AG08396 (cell line): ENCODE results near the gene PTPRE.
A peak's percentile ranks its signal among the peaks of the same experiment; 100 is the strongest.

Experiments
- DNase-seq: peaks from one replicate; pipeline ENCODE4 v3.0.0; 2012; ENCODE audit warnings: low spot score, mixed read lengths

Gene PTPRE

DNA sequence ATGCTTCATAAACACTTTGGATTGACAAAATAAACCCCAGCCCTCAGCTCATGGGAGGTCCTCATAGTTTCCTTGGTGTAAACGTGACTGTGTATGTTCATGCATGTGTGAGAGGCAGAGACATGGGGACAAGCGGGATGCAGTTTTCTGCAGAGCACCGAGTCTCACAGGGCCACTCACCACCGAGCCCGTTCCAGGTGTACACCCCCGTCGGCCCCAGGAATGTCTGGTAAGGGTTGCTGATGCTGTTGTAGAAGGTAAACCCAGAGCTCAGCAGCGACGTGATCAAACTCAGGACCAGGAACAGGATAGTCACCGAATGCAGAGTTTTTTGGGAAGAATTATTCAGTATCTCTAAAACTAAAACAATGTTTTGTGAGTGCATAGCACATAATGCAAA, 23.4 kb upstream of the PTPRE start:
- DNase-seq: no peak

- DNase-seq: no peak
These were observed 22.4 kb upstream of the PTPRE start for GRCh38 chr10:127884501-127884900.

DNA sequence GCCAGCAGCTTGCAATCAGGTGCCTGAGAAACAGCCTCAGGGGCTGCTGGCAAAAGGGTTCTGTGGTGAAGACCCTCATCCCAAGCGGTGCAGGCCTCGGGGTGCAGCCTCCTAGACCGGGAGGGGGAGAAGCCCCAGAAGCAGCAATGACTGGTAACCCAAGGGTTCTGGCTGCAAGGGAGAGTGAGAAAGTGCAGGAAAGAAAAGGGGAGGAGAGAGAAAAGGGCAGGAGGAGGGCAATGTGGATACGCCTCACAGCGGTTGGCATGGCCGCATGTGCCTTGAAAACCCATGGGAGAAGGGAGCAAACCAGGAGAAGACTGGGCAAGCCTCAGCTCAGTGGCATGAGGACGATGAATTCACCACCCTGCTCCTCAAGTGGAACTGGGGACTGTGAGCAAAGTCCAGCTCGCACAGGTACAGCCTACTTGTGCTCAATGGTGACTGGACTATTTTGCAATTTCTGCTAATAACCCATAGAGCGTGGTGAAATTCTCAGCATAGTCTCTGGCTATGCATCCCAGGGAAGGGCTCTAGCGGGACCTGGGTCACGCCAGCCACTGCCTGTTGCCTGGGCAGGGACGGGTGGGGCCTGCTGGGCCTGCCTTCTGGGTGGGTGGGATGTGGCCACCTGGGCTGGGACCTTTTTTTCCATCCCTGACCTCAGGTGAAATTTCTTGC, 20.4 kb upstream of the PTPRE start:
- DNase-seq: no peak

GRCh38 chr10:127887541-127888415, 19.1 kb upstream of the PTPRE start:
- DNase-seq: no peak

- no peak for DNase-seq
These were observed 18.2 kb upstream of the PTPRE start for GRCh38 chr10:127888521-127889312.

- peak; percentile 72 for DNase-seq
These were observed 17.2 kb upstream of the PTPRE start for GRCh38 chr10:127889605-127890195.

- no peak for DNase-seq
These were observed 16.7 kb upstream of the PTPRE start for GRCh38 chr10:127890216-127890615.

DNA sequence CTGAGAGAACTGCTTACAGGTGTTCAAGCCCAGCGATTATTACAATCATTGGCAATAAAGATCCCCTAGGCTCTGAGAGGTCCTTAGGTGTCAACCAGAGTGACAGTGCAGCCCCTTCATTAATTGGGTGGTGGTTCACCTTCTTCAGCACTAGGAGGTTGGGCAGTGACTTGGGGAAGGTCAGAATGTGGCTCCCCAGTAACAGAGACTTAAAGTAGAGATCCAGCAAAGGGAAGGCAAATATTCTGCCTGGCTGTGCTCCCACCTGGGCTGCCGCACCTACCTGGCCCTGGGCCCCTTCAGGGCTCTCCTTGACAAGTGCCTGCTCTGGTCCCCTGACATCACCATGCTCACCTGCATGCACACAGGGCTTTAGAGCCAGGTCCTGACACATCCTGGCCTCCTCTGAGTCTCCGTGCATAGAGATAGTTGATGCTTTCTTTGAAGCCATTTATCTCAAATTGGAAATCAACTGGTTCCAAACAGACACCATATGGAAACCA, 16.0 kb upstream of the PTPRE start:
- DNase-seq: no peak

- no peak for DNase-seq
These were observed 14.2 kb upstream of the PTPRE start, which contains the start of gene CLRN3 for GRCh38 chr10:127892743-127893142. CLRN3 (minus strand) TSS chr10:127892941; CDS start chr10:127892784, 157 bp downstream.

- no peak for DNase-seq
These were observed 12.8 kb upstream of the PTPRE start for GRCh38 chr10:127894146-127894545.

GRCh38 chr10:127896590-127896989, 10.3 kb upstream of the PTPRE start:
- DNase-seq: no peak

GRCh38 chr10:127897177-127897576, 9.7 kb upstream of the PTPRE start:
- no peak for DNase-seq

DNA sequence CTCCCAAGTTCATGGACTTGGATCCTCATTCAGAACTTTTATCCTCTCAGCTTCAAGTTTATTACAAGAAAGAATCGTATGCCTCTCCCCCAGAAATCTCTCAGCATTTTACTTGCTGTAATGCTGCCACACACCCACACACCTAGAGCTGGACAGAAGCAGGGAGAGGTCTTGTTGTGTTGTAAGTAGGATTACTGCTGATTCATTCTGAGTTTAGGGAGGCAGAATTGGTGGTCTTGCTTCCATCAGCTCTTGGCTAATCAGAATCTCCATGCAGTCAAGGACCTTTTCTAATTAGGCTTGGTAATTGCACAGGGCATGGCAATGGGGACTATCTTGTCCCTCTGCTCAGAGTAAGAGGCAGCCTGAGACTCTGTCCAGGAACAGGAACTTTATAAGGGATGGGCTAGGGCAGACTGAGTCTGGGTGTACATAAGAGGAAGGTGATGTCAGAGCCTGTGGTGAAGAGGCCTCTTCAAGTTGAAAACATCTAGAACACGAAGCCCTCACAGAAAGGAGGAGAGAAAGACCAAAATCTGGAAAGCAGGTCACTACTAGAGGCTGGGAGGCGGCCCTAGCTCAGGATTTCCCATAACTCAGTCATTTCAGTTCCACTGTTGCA, 7.0 kb upstream of the PTPRE start:
- no peak for DNase-seq

DNA sequence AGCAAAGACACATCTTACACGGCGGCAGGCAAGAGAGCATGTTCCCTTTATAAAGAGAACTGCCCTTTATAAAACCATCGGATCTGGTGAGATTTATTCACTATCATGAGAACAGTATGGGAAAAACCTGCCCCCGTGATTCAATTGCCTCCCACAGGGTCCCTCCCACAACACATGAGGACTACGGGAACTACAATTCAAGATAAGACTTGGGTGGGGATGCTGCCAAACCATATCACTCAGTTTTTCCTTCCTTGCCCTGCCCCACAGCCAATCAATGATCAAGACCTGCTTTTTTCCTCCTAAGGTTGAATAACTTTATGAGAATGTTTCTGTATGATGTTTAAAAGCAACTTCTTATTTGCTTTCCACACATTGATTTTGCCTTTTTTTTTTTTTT, 3.1 kb upstream of the PTPRE start:
- DNase-seq: no peak

GRCh38 chr10:127904311-127905000, 2.4 kb upstream of the PTPRE start:
- DNase-seq: no peak

GRCh38 chr10:127905001-127905847, 1.7 kb upstream of the PTPRE start:
- DNase-seq: no peak

- no peak for DNase-seq
These were observed 1.0 kb upstream of the PTPRE start for GRCh38 chr10:127905848-127906261.

DNA sequence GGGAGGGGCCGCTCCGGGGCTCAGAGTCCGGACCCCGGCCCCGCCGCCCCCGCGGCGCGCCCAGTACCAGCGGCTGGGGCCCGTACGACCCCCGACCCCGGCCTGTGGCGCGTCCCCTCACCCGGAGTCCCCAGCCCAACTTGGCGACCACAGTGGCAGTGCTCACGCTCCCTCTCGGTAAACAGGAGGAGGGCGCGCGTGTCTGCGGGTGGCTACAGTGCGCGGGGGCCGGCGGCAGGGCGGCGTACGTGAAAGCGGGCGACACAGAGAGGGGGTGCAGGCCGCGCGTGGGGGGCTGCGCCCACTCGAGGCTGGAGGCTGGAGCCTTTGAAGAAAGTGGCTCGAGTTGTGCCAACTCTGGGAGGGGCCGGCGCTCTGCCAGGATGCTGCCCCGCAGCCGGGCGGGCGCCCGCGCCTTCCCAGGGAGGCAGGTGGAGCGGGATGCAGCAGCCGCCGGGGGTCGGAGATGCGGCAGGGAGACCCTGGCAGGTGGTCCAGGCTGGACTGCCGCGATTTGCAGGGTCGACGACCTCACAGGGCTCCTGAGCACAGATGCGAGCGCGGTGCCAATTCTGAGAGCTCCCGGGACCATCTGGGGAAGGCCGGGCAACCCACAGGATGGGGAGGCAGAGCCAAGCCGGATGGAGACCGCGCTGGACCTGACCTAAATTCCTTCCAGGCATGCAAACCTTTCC, 655 bp downstream of the PTPRE start:
- peak; percentile 44 for DNase-seq
